SU-DHL-6 (cell line): Measurements from ENCODE around the gene DLG3.

Source experiments
- H2AFZ ChIP-seq: fragments of 200-600 bp; sonication (generic); 2 replicates; pipeline ENCODE4 v1.6.1; 2014; ENCODE audit warnings: low read depth, mild to moderate bottlenecking, moderate library complexity, mixed read lengths, antibody characterized with exemption, low read length; ENCODE audit not compliant: severe bottlenecking
- H3F3A ChIP-seq: fragments of 200-600 bp; shearing (Covaris generic); 2 replicates; pipeline ENCODE4 v1.6.0; 2016; ENCODE audit warnings: antibody characterized with exemption, mild to moderate bottlenecking; ENCODE audit not compliant: insufficient read depth
- H3K27ac ChIP-seq: fragments of 200-600 bp; sonication (generic); 2 replicates; pipeline ENCODE4 v1.5.1; 2016; ENCODE audit warnings: low read depth, mild to moderate bottlenecking, low read length, moderate library complexity, mixed read lengths
- H3K27me3 ChIP-seq: fragments of 200-600 bp; sonication (generic), shearing (Covaris generic); 2 replicates; pipeline ENCODE4 v1.6.0; 2014; ENCODE audit warnings: mild to moderate bottlenecking, low read length
- H3K36me3 ChIP-seq: fragments of 200-600 bp; sonication (generic); 2 replicates; pipeline ENCODE4 v1.6.1; 2014; ENCODE audit warnings: mild to moderate bottlenecking, low read length, mixed read lengths
- H3K4me2 ChIP-seq: fragments of 300-600, 200-600 bp; shearing (Covaris generic), sonication (generic); 2 replicates; pipeline ENCODE4 v1.6.0; 2014; ENCODE audit warnings: low read length, low read depth, mild to moderate bottlenecking; ENCODE audit not compliant: poor library complexity, severe bottlenecking
- H3K4me3 ChIP-seq: fragments of 200-600 bp; sonication (generic); 2 replicates; pipeline ENCODE4 v1.5.1; 2014; ENCODE audit warnings: antibody characterized with exemption, low read length, mild to moderate bottlenecking, mixed read lengths; ENCODE audit not compliant: insufficient read depth, poor library complexity, severe bottlenecking
- H3K79me2 ChIP-seq: fragments of 200-600 bp; sonication (generic); 2 replicates; pipeline ENCODE4 v1.6.1; 2014; ENCODE audit warnings: mild to moderate bottlenecking, low read length, moderate library complexity; ENCODE audit not compliant: insufficient read depth
- H3K9ac ChIP-seq: fragments of 200-600 bp; sonication (generic); 2 replicates; pipeline ENCODE4 v1.7.0; 2014; ENCODE audit warnings: mild to moderate bottlenecking, low read length
- H3K9me2 ChIP-seq: fragments of 200-600 bp; sonication (generic); replicated peaks from 2 replicates; pipeline ENCODE4 v1.6.1; 2014; ENCODE audit warnings: low read length; ENCODE audit not compliant: insufficient read depth
- H3K9me3 ChIP-seq: fragments of 200-600 bp; sonication (generic); 2 replicates; pipeline ENCODE4 v1.6.1; 2014; ENCODE audit warnings: low read length, mixed read lengths; ENCODE audit not compliant: insufficient read depth
- H4K20me1 ChIP-seq: fragments of 200-600 bp; sonication (generic); 2 replicates; pipeline ENCODE4 v1.6.1; 2014; ENCODE audit warnings: low read depth, mild to moderate bottlenecking, antibody characterized with exemption, low read length, moderate library complexity, mixed read lengths
- CTCF ChIP-seq: fragments of 200-600 bp; sonication (generic); IDR thresholded peaks from one replicate; pipeline ENCODE4 v1.5.1; 2017; ENCODE audit warnings: antibody characterized with exemption, mild to moderate bottlenecking, low read length, moderate library complexity; ENCODE audit not compliant: insufficient read depth, poor library complexity, severe bottlenecking
- EZH2phosphoT487 ChIP-seq: fragments of 200-600 bp; sonication (generic), shearing (Covaris generic); conservative IDR thresholded peaks from 2 replicates; pipeline ENCODE4 v1.6.1; 2018; ENCODE audit warnings: mild to moderate bottlenecking, antibody characterized with exemption, low read length, moderate library complexity, mixed read lengths

Gene DLG3

GRCh38 chrX:70479247-70479921 lies 34.7 kb downstream of the DLG3 start:
- no peaks in the 10 kb centered on the region for H3K79me2 ChIP-seq
- H3K4me2 ChIP-seq, result no peak overlapping the region
- no peak overlapping the region for H2AFZ ChIP-seq
- H3K9me2 ChIP-seq, result no peaks in the 10 kb centered on the region
- H4K20me1 ChIP-seq, result no peaks in the 10 kb centered on the region
- H3K9me3 ChIP-seq, result no peaks in the 10 kb centered on the region
- TF ChIP-seq CTCF (no peak), EZH2phosphoT487 (no peak)
- H3K9ac ChIP-seq, result no peak overlapping the region
- H3K27me3 ChIP-seq, result no peaks in the 10 kb centered on the region
- H3K36me3 ChIP-seq, result no peaks in the 10 kb centered on the region
- no peak overlapping the region for H3K27ac ChIP-seq
- H3K4me3 ChIP-seq, result no peak overlapping the region
- no peaks in the 10 kb centered on the region for H3F3A ChIP-seq

DNA sequence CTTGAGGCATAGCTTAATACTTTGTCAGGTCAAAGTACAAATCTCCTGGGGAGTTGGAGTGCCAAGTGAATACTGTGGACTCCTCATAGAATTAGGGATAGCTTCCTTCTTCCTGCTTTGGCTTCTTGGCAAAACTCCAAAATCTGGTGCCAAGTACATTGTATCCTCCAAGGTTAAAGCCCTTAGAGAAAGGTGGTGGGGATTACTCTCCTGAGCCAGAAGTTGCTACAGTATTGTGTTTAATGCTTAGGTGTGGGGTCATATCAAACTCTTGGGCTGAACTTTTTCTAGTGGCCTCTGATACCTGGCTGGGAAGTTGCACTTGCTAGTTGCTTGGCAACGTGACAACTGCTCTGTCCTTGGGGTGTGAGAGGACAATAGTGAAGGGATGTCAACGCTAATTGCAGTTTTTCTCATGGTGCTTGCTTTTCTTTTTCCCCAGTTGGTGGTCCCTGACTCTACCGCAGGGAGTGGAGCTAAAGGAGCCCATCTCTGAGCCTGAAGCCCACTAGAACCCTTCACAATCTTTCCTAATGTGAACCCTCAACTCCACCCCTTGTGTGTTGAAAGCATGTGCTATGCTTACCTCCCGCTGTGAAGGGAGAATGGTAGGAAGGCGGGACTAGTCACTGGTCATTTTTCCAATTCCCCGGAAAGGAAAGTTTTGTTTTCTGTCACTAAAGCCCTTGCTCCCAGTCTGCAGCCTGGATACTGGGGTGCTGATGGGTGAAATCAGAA lies 35.5 kb downstream of the DLG3 start:
- Histone ChIP-seq H2AFZ (no peak overlapping the region), H3K79me2 (no peaks in the 10 kb centered on the region), H3K9me2 (no peaks in the 10 kb centered on the region), H3K9me3 (no peaks in the 10 kb centered on the region), H3K36me3 (no peaks in the 10 kb centered on the region), H3K4me2 (no peak overlapping the region), H3K27me3 (no peaks in the 10 kb centered on the region), H3K27ac (no peak overlapping the region), H4K20me1 (no peaks in the 10 kb centered on the region), H3F3A (no peaks in the 10 kb centered on the region), H3K9ac (no peak overlapping the region), H3K4me3 (no peak overlapping the region)
- TF ChIP-seq CTCF (no peak), EZH2phosphoT487 (no peak)

DNA sequence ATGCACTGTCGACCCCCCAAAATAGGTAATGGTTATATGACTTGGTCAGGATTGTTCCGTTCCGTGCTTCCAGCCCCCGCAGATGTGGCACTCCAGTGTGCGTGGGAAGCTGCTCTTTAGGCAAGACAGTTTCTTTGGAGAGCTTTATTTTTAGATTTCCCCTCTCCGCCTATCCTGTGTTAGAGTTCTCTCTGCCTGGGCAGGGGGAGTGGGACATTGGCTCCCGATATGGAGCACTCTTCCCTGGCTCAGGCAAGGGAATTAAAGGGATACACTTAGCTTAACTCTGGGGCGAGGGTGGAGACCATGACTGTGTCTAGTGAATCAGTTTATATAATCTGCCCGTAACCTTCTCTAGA lies 36.0 kb downstream of the DLG3 start:
- Histone ChIP-seq H3K9ac (no peak overlapping the region), H4K20me1 (no peaks in the 10 kb centered on the region), H3K36me3 (no peaks in the 10 kb centered on the region), H3K4me2 (no peak overlapping the region), H3K79me2 (no peaks in the 10 kb centered on the region), H3K9me2 (no peaks in the 10 kb centered on the region), H3K27me3 (no peaks in the 10 kb centered on the region), H3K4me3 (no peak overlapping the region), H3F3A (no peaks in the 10 kb centered on the region), H3K9me3 (no peaks in the 10 kb centered on the region), H3K27ac (no peak overlapping the region), H2AFZ (no peak overlapping the region)
- TF ChIP-seq CTCF, result no peak
- TF ChIP-seq EZH2phosphoT487, result no peak
